Inferior parietal cortex (tissue), 1 donor: Measurements from ENCODE around the gene DISP2.

Experiments used
- DNase-seq: peaks from one replicate; pipeline ENCODE4 v3.0.0-alpha.2; 2016; ENCODE audit errors: extremely low spot score

Gene DISP2

DNA sequence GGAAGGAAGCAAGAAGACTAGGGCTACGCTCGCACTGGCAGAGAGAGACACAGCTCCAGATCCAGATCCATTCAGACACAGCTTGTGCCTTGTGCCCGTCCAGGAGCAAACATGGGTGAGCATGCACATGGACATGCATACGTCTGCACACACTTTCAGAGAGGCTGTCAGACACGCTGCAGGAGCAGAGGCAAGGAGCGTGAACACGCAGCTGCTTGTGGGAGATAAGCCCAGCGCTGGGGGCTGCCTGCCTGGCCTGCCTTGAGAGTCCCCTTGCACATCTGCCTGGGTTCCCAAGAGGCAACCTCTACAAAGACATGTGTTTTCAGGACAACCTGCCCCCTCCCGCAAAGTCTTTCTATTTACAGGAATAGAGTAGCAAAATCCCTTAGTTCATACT is 69.2 kb downstream of the DISP2 start:
- no peak for DNase-seq

DNA sequence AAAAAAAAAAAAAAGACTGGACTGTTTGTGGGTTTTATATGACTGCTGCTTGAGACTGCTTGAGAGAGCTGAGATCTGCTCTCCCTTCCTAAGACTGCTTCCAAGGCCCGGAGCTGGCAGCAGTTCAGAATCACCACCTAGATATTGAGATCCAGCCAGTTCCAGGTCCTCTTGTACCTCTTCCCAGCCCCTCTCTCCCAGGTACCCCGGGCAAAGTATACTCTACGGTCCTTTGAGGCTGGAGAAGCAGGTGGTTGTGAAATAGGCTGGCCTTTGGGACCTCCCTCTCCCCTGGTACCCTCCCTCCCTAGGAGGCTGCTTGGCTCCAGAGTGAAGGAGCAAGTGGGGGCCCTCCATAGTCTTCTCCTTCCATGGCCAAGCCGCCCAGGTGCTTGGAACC is 70.2 kb downstream of the DISP2 start:
- no peak for DNase-seq
